ENCODE results near the gene LMLN. TPM values are rescaled to one million over a fixed set of nuclear protein-coding genes. Genes with fewer than 3 reads are reported as not detected.

The LMLN gene
- total and polyA plus RNA-seq, 2 of the 13 experiments (the other 11 are each of a cell fraction or from before 2014, with no cell fraction given) = 1.2 to 1.8 TPM

DNA sequence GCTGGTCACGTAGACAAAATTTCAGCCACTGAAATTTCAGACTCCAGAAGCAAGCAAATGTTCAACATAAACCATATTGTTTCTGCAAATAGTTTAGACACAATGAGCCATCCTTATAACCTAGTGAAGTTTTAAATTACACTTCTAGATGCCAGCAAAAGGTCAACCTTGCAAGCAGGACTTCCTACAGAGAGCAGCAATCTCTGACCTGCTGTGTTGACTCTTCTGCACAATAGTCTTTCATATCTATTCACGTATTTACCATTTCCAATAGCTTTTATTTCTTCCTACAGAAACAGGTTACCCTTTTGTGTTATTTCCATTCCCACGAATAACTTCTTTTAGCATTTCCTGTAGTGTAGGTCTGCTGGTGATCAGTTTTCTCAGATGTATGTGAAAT lies 10.6 kb downstream of the LMLN start (continued):
- TF ChIP-seq, protein P1, sequence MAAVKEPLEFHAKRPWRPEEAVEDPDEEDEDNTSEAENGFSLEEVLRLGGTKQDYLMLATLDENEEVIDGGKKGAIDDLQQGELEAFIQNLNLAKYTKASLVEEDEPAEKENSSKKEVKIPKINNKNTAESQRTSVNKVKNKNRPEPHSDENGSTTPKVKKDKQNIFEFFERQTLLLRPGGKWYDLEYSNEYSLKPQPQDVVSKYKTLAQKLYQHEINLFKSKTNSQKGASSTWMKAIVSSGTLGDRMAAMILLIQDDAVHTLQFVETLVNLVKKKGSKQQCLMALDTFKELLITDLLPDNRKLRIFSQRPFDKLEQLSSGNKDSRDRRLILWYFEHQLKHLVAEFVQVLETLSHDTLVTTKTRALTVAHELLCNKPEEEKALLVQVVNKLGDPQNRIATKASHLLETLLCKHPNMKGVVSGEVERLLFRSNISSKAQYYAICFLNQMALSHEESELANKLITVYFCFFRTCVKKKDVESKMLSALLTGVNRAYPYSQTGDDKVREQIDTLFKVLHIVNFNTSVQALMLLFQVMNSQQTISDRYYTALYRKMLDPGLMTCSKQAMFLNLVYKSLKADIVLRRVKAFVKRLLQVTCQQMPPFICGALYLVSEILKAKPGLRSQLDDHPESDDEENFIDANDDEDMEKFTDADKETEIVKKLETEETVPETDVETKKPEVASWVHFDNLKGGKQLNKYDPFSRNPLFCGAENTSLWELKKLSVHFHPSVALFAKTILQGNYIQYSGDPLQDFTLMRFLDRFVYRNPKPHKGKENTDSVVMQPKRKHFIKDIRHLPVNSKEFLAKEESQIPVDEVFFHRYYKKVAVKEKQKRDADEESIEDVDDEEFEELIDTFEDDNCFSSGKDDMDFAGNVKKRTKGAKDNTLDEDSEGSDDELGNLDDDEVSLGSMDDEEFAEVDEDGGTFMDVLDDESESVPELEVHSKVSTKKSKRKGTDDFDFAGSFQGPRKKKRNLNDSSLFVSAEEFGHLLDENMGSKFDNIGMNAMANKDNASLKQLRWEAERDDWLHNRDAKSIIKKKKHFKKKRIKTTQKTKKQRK (IDR thresholded peaks at IDR 0.05; ENCODE audit: low read length) = no peak
- no peak for TF ChIP-seq SSRP1 (CRISPR knock-in tag; IDR thresholded peaks at IDR 0.05)
- TF ChIP-seq IKZF1 (IDR thresholded peaks at IDR 0.05) = no peak
- TF ChIP-seq NR2F2 (IDR thresholded peaks at IDR 0.05; ENCODE audit: borderline replicate concordance, low read depth) = peak; percentile 87
- no peak for TF ChIP-seq ZNF253 (CRISPR knock-in tag; IDR thresholded peaks at IDR 0.05; ENCODE audit: borderline replicate concordance)
- no peak for TF ChIP-seq STAT5B (CRISPR knock-in tag; IDR thresholded peaks at IDR 0.05)
- no peak for TF ChIP-seq TP53 (CRISPR knock-in tag; conservative IDR thresholded peaks at IDR 0.05)
- peak; percentile 47; the same call in 1 of the 2 replicates for TF ChIP-seq RXRB (CRISPR knock-in tag; IDR thresholded peaks at IDR 0.05; ENCODE audit: borderline replicate concordance)
- TF ChIP-seq, protein P2, sequence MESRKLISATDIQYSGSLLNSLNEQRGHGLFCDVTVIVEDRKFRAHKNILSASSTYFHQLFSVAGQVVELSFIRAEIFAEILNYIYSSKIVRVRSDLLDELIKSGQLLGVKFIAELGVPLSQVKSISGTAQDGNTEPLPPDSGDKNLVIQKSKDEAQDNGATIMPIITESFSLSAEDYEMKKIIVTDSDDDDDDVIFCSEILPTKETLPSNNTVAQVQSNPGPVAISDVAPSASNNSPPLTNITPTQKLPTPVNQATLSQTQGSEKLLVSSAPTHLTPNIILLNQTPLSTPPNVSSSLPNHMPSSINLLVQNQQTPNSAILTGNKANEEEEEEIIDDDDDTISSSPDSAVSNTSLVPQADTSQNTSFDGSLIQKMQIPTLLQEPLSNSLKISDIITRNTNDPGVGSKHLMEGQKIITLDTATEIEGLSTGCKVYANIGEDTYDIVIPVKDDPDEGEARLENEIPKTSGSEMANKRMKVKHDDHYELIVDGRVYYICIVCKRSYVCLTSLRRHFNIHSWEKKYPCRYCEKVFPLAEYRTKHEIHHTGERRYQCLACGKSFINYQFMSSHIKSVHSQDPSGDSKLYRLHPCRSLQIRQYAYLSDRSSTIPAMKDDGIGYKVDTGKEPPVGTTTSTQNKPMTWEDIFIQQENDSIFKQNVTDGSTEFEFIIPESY (CRISPR knock-in tag; IDR thresholded peaks at IDR 0.05) = no peak
- no peak for TF ChIP-seq CENPX (CRISPR knock-in tag; IDR thresholded peaks at IDR 0.05)
- TF ChIP-seq RARA (CRISPR knock-in tag; IDR thresholded peaks at IDR 0.05) = peak; percentile 52
- TF ChIP-seq, protein P3, sequence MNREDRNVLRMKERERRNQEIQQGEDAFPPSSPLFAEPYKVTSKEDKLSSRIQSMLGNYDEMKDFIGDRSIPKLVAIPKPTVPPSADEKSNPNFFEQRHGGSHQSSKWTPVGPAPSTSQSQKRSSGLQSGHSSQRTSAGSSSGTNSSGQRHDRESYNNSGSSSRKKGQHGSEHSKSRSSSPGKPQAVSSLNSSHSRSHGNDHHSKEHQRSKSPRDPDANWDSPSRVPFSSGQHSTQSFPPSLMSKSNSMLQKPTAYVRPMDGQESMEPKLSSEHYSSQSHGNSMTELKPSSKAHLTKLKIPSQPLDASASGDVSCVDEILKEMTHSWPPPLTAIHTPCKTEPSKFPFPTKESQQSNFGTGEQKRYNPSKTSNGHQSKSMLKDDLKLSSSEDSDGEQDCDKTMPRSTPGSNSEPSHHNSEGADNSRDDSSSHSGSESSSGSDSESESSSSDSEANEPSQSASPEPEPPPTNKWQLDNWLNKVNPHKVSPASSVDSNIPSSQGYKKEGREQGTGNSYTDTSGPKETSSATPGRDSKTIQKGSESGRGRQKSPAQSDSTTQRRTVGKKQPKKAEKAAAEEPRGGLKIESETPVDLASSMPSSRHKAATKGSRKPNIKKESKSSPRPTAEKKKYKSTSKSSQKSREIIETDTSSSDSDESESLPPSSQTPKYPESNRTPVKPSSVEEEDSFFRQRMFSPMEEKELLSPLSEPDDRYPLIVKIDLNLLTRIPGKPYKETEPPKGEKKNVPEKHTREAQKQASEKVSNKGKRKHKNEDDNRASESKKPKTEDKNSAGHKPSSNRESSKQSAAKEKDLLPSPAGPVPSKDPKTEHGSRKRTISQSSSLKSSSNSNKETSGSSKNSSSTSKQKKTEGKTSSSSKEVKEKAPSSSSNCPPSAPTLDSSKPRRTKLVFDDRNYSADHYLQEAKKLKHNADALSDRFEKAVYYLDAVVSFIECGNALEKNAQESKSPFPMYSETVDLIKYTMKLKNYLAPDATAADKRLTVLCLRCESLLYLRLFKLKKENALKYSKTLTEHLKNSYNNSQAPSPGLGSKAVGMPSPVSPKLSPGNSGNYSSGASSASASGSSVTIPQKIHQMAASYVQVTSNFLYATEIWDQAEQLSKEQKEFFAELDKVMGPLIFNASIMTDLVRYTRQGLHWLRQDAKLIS (CRISPR knock-in tag; IDR thresholded peaks at IDR 0.05) = no peak
- TF ChIP-seq, protein P4, sequence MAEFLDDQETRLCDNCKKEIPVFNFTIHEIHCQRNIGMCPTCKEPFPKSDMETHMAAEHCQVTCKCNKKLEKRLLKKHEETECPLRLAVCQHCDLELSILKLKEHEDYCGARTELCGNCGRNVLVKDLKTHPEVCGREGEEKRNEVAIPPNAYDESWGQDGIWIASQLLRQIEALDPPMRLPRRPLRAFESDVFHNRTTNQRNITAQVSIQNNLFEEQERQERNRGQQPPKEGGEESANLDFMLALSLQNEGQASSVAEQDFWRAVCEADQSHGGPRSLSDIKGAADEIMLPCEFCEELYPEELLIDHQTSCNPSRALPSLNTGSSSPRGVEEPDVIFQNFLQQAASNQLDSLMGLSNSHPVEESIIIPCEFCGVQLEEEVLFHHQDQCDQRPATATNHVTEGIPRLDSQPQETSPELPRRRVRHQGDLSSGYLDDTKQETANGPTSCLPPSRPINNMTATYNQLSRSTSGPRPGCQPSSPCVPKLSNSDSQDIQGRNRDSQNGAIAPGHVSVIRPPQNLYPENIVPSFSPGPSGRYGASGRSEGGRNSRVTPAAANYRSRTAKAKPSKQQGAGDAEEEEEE (CRISPR knock-in tag; IDR thresholded peaks at IDR 0.05; ENCODE audit: borderline replicate concordance) = no peak
- TF ChIP-seq, protein P5, sequence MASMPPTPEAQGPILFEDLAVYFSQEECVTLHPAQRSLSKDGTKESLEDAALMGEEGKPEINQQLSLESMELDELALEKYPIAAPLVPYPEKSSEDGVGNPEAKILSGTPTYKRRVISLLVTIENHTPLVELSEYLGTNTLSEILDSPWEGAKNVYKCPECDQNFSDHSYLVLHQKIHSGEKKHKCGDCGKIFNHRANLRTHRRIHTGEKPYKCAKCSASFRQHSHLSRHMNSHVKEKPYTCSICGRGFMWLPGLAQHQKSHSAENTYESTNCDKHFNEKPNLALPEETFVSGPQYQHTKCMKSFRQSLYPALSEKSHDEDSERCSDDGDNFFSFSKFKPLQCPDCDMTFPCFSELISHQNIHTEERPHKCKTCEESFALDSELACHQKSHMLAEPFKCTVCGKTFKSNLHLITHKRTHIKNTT (CRISPR knock-in tag; IDR thresholded peaks at IDR 0.05) = no peak
- no peak for TF ChIP-seq FIP1L1 (IDR thresholded peaks at IDR 0.05; ENCODE audit: borderline replicate concordance, insufficient read depth, low read depth, low read length)
- no peak for TF ChIP-seq ZNF572 (CRISPR knock-in tag; IDR thresholded peaks at IDR 0.05)
- TF ChIP-seq ZNF724P (CRISPR knock-in tag; IDR thresholded peaks at IDR 0.05; ENCODE audit: borderline replicate concordance) = no peak
- TF ChIP-seq MAFF (IDR thresholded peaks at IDR 0.05; ENCODE audit: low read depth, low read length) = no peak
- TF ChIP-seq MEIS1 (CRISPR knock-in tag; IDR thresholded peaks at IDR 0.05; ENCODE audit: borderline replicate concordance) = no peak
- TF ChIP-seq RFX5 (IDR thresholded peaks at IDR 0.05; ENCODE audit: low read depth, low read length) = no peak

Measured in HepG2 (cell line).